Measurements from ENCODE around the gene FPR2. TPM values are rescaled to one million over a fixed set of nuclear protein-coding genes. Genes with fewer than 3 reads are reported as not detected.

The FPR2 gene
- not detected in 2 replicates for total RNA-seq (2021)
- not detected for Bru-seq, nascent RNA
- not detected for BruChase-seq, experiment 1, labeled RNA remaining after a 2-hour chase
- BruChase-seq, experiment 2, labeled RNA remaining after a 6-hour chase = not detected
- long read RNA-seq = 0 reads

GRCh38 chr19:51760697-51761356 lies at the start of gene FPR2:
Gene FPR2, plus strand, starts transcription at chr19:51761180. Its CDS starts 7,479 bp downstream, at chr19:51768659.
- no peaks in the 10 kb centered on the region for H3K36me3 ChIP-seq (ENCODE audit: low read depth)
- H2AFZ ChIP-seq = no peak within 1 kb of the TSS; the same call in 1 of the 2 replicates
- POLR2A ChIA-PET (ENCODE audit: unreplicated experiment) = no interaction called here
- H3K27me3 ChIP-seq (ENCODE audit: insufficient read depth, low read depth) = peaks cover 66% of the 10 kb centered on the region
- no peaks in the 10 kb centered on the region for H3K9me2 ChIP-seq (ENCODE audit: insufficient read depth)
- no peak within 1 kb of the TSS for H3K4me3 ChIP-seq
- H3F3A ChIP-seq (ENCODE audit: insufficient read depth, low read depth) = no peaks in the 10 kb centered on the region
- no peaks in the 10 kb centered on the region for H4K20me1 ChIP-seq (ENCODE audit: insufficient read depth)
- no peak within 1 kb of the TSS for H3K4me2 ChIP-seq
- no peak within 1 kb of the TSS for H3K27ac ChIP-seq
- CTCF ChIA-PET = interaction anchor here (0.6 kb wide), 1 partner anchor 112 kb away, joined by 8 read pairs; no protein-coding TSS in a partner anchor
- no peaks in the 10 kb centered on the region; the same call in 1 of the 2 replicates for H3K9me3 ChIP-seq (ENCODE audit: insufficient read depth, low read depth)
- H3K4me1 ChIP-seq (replicated peaks; ENCODE audit: insufficient read depth) = no peaks in the 10 kb centered on the region
- DNase-seq = no peak
- TF ChIP-seq, protein P1, sequence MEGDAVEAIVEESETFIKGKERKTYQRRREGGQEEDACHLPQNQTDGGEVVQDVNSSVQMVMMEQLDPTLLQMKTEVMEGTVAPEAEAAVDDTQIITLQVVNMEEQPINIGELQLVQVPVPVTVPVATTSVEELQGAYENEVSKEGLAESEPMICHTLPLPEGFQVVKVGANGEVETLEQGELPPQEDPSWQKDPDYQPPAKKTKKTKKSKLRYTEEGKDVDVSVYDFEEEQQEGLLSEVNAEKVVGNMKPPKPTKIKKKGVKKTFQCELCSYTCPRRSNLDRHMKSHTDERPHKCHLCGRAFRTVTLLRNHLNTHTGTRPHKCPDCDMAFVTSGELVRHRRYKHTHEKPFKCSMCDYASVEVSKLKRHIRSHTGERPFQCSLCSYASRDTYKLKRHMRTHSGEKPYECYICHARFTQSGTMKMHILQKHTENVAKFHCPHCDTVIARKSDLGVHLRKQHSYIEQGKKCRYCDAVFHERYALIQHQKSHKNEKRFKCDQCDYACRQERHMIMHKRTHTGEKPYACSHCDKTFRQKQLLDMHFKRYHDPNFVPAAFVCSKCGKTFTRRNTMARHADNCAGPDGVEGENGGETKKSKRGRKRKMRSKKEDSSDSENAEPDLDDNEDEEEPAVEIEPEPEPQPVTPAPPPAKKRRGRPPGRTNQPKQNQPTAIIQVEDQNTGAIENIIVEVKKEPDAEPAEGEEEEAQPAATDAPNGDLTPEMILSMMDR (conservative IDR thresholded peaks at IDR 0.05) = no peak
- TF ChIP-seq EZH2 (IDR thresholded peaks at IDR 0.05; ENCODE audit: low read depth) = no peak
- H3K79me2 ChIP-seq (ENCODE audit: low read depth) = no peaks in the 10 kb centered on the region
- intact Hi-C loops (cut with micrococcal nuclease; ENCODE audit: unreplicated experiment) = no loop called here
- no TSS peak for BruUV-seq (replicated peaks)

- no TSS peak for BruUV-seq (replicated peaks)
- CTCF ChIA-PET = no interaction called here
- intact Hi-C loops (cut with micrococcal nuclease; ENCODE audit: unreplicated experiment) = no loop called here
These were observed 49.3 kb upstream of the FPR2 start for GRCh38 chr19:51711702-51712101.

DNA sequence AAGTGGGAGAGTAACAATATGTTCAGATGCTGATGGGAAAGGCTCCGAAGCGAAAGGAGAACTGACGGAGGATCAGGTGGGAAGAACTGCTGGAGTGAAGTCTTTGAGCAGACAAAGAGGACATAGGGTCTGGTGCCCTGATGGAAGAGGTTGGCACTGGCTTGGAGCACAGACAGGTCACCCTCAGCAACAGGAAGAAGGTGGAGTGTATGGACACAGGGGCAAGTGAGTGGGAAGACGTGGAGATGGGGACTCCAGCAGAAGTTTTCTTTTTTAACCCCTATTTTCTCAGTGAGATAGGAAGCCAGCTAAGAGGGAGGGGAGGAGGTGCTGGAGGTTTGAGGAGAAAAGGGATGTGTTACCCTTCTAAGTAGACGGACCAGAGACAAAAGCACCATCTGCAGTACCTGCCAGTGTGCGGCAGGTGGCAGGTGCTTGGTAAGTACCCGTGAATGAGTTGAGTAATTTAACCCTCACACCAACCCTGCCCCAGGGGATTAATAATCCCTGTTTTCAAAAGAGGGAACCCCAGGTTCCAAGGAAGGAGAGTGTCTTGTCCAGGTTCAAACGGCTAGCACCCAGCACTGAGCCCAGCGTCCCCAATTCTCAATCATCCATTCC lies 48.4 kb upstream of the FPR2 start:
- no peaks in the 10 kb centered on the region for H3K9me2 ChIP-seq (ENCODE audit: insufficient read depth)
- POLR2A ChIA-PET (ENCODE audit: unreplicated experiment) = interaction anchor here (0.6 kb wide), 1 partner anchor 117 kb away, joined by 3 read pairs; no protein-coding TSS in a partner anchor
- intact Hi-C loops (cut with micrococcal nuclease; ENCODE audit: unreplicated experiment) = no loop called here
- peaks cover 2% of the 10 kb centered on the region; the same call in 1 of the 2 replicates for H4K20me1 ChIP-seq (ENCODE audit: insufficient read depth)
- H3K36me3 ChIP-seq (ENCODE audit: low read depth) = no peaks in the 10 kb centered on the region
- no peak overlapping the region for H2AFZ ChIP-seq
- peak; percentile 38 to 64 for DNase-seq
- no peak overlapping the region for H3K27ac ChIP-seq
- no peak overlapping the region for H3K4me2 ChIP-seq
- no TSS peak for BruUV-seq (replicated peaks)
- peaks cover 41% of the 10 kb centered on the region for H3K27me3 ChIP-seq (ENCODE audit: insufficient read depth, low read depth)
- no peaks in the 10 kb centered on the region for H3K4me1 ChIP-seq (replicated peaks; ENCODE audit: insufficient read depth)
- H3K9me3 ChIP-seq (ENCODE audit: insufficient read depth, low read depth) = no peaks in the 10 kb centered on the region
- H3F3A ChIP-seq (ENCODE audit: insufficient read depth, low read depth) = peaks cover 5% of the 10 kb centered on the region; the same call in 1 of the 2 replicates
- TF ChIP-seq, protein P1 (conservative IDR thresholded peaks at IDR 0.05) = peak; percentile 82
- no peak for TF ChIP-seq EZH2 (IDR thresholded peaks at IDR 0.05; ENCODE audit: low read depth)
- CTCF ChIA-PET = no interaction called here
- no peak overlapping the region for H3K4me3 ChIP-seq
- no peaks in the 10 kb centered on the region for H3K79me2 ChIP-seq (ENCODE audit: low read depth)

More at GRCh38 chr19:51711702-51712101, 49.3 kb upstream of the FPR2 start:
- H3K9me3 ChIP-seq (ENCODE audit: insufficient read depth, low read depth) = no peaks in the 10 kb centered on the region
- H3K27me3 ChIP-seq (ENCODE audit: insufficient read depth, low read depth) = peaks cover 33% of the 10 kb centered on the region
- POLR2A ChIA-PET (ENCODE audit: unreplicated experiment) = no interaction called here
- no peaks in the 10 kb centered on the region for H4K20me1 ChIP-seq (ENCODE audit: insufficient read depth)
- no peaks in the 10 kb centered on the region for H3K79me2 ChIP-seq (ENCODE audit: low read depth)
- no peak for DNase-seq
- no peak overlapping the region for H3K4me3 ChIP-seq
- H3K36me3 ChIP-seq (ENCODE audit: low read depth) = no peaks in the 10 kb centered on the region
- no peaks in the 10 kb centered on the region for H3K4me1 ChIP-seq (replicated peaks; ENCODE audit: insufficient read depth)
- H3K4me2 ChIP-seq = no peak overlapping the region
- peaks cover 9% of the 10 kb centered on the region for H3F3A ChIP-seq (ENCODE audit: insufficient read depth, low read depth)
- no peak for TF ChIP-seq EZH2 (IDR thresholded peaks at IDR 0.05; ENCODE audit: low read depth)
- TF ChIP-seq, protein P1 (conservative IDR thresholded peaks at IDR 0.05) = no peak
- H3K9me2 ChIP-seq (ENCODE audit: insufficient read depth) = no peaks in the 10 kb centered on the region
- H2AFZ ChIP-seq = no peak overlapping the region
- H3K27ac ChIP-seq = no peak overlapping the region

Data from PC-9 (cell line).